Stimulated activated CD4-positive, alpha-beta T cell treated with anti-CD3 and anti-CD28 coated beads, Interleukin-4, amount 100 ng/mL, for 24 hours (primary cell): ENCODE data around the gene KLRD1.
"Not testable (repeated sequence)": the region's sequence is repeated elsewhere in the genome, so short reads cannot be mapped to it uniquely, and the experiment has no call there.

Source experiments
- DNase-seq: peaks from one replicate; pipeline ENCODE4 v3.0.0-alpha.2; 2020

KLRD1 gene

GRCh38 chr12:10339053-10339840 is 31.6 kb downstream of the KLRD1 start:
- no peak for DNase-seq

DNA sequence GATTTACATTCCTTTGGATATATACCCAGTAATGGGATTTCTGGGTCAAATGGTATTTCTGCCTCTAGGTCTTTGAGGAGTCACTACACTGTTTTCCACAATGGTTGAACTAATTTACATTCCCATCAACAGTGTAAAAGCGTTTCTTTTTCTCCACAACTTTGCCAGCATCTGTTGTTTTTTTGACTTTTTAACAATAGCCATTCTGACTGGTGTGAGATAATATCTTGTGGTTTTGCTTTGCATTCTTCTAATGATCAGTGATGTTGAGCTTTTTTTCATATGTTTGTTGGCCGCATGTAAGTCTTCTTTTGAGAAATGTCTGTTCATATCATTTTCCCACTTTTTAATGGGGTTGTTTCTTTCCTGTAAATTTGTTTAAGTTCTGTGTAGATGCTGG is 33.3 kb downstream of the KLRD1 start:
- DNase-seq, result not testable (repeated sequence)

DNA sequence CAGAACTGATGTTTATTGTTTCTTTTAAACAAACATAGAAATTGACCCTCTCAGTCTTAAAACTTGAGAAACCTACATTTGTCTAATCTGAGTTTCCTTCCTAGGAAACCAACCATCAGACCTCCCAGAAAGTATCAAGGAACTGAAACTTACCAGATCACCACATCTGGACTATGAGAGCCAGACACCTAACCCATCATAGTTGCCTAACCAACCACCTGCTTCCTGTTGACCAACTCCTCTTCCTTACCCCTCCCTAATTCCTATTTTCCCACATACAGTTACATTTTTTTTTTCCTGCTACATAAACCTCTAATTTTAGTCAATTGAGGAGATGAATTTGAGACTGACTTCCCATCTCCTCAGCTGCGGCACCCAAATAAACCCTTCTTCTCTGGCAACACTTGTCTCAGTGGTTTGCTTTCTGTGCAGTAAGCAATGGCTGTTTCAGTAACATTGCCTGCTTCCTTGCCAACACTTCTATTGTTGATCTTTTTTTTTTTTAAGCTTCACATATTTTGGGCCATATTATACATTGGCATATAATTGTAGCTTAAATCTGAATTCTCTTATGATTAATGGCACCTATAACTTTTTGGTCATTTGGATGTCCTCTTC is 34.3 kb downstream of the KLRD1 start:
- no peak for DNase-seq

- DNase-seq, result not testable (repeated sequence)
Measured at GRCh38 chr12:10351457-10351856, 43.8 kb downstream of the KLRD1 start.

DNA sequence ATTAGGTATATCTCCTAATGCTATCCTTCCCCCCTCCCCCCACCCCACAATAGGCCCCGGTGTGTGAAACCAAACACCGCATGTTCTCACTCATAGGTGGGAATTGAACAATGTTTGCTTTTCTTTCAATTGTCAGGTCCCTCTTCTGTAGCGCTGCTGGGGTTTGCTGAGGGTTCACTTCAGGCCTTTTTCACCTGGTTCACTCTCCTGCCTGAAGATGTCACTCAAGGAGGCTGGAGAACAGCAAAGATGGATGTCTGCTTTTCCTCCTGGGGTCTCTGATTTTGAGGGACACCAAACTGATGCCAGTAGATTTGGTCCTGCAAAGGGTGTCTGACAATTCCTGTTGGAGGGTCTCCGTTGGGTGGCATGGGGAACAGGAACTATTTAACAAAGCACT is 46.4 kb downstream of the KLRD1 start:
- DNase-seq, result no peak

GRCh38 chr12:10354502-10354901 is 46.8 kb downstream of the KLRD1 start:
- no peak for DNase-seq

- no peak for DNase-seq
Measured at GRCh38 chr12:10358131-10358530, 50.5 kb downstream of the KLRD1 start.

- no peak for DNase-seq
Measured at GRCh38 chr12:10358969-10359368, 51.3 kb downstream of the KLRD1 start.

GRCh38 chr12:10361084-10361483 is 53.4 kb downstream of the KLRD1 start:
- DNase-seq, result no peak

- no peak for DNase-seq
Measured at GRCh38 chr12:10361622-10362021, 54.0 kb downstream of the KLRD1 start.

DNA sequence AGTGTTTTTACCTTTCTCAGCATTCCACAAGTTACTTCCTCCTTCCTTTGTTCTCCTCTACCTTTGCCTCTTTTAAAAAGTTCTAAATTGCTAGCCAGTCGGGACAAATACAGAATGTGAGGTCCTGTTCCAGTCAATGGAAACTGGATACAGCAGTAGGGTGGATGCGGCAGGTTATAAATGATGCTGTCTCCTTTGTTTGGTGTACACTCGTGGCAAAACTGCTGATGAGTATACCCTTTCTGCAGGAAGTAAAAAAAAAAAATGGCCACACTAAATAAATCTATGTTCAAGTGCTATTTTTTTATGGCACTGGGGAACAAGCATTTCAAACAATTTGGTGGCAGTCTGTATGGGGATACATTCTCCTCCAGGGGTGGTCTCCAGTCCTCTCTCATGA is 54.7 kb downstream of the KLRD1 start:
- no peak for DNase-seq

GRCh38 chr12:10362828-10363657 is 55.4 kb downstream of the KLRD1 start:
- DNase-seq, result no peak

DNA sequence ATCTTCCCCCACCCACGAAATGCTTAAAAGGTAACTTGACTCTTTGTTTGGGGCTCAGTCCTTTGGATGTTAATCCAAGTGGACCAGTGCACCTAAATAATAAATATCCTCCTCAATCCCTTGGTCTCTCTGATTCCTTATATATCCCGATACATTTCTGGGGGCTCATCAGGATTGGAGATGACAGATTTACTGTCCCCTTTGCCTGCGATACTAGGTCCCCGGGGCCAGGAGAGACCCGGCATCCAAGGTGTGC is 55.9 kb downstream of the KLRD1 start:
- no peak for DNase-seq

GRCh38 chr12:10363914-10364814 is 56.5 kb downstream of the KLRD1 start:
- peak; percentile 16 for DNase-seq

- peak; percentile 61 for DNase-seq
Measured at GRCh38 chr12:10364815-10365622, 57.3 kb downstream of the KLRD1 start.

DNA sequence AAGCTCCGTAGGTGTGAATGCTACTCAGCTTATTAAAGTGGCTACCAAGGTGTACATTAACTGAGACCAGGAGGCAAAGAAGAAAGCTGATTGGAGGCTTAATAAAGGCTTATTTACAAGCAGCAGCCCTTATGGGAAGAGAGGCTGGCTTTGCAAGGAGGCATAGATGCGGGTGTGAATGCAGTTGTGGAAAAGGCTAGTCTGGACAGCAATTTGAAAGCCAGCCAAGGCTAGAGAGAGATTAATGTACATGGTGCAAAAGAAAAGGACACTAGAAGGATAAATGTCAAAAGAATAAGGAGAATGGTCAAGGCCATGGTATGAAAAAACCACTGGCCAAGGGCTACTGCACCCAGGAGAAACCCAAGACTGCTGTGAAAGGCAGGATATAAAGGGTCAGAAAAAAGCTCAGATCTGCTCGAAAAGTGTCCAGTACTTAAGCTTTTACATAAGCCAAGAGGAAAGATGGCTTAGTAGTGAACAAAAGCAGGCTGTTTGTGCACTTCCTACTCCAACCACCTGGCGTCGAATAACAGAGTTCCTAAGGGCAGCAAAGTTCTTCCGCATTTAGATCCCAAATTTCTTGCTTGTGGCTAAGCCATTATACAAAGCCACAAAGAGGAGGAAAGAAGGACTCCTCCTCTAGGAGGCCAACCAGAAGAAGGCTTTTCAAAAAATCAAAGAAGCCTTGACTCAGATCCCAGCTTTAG is 58.2 kb downstream of the KLRD1 start:
- no peak for DNase-seq

GRCh38 chr12:10366875-10367274 is 59.2 kb downstream of the KLRD1 start:
- DNase-seq, result no peak

DNA sequence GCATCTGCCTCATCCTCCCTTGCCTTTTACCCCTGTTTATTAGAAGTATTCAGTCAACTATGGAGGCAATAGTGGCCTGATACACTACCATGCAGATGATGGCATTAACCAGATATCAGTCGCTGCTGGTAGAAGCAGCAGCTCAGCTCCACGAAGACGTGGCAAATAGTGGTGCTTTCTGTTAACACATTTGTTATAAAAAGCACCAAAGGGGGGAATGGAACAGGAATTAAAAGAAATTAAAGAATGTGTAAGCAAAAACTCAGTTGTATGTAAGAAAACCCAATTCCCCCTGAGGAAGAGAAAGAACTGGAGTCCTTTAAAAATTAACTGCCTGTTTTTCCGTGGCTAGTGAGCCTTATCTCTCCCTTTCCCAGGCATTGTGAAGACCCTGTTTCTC is 60.0 kb downstream of the KLRD1 start:
- DNase-seq, result not testable (repeated sequence)

DNA sequence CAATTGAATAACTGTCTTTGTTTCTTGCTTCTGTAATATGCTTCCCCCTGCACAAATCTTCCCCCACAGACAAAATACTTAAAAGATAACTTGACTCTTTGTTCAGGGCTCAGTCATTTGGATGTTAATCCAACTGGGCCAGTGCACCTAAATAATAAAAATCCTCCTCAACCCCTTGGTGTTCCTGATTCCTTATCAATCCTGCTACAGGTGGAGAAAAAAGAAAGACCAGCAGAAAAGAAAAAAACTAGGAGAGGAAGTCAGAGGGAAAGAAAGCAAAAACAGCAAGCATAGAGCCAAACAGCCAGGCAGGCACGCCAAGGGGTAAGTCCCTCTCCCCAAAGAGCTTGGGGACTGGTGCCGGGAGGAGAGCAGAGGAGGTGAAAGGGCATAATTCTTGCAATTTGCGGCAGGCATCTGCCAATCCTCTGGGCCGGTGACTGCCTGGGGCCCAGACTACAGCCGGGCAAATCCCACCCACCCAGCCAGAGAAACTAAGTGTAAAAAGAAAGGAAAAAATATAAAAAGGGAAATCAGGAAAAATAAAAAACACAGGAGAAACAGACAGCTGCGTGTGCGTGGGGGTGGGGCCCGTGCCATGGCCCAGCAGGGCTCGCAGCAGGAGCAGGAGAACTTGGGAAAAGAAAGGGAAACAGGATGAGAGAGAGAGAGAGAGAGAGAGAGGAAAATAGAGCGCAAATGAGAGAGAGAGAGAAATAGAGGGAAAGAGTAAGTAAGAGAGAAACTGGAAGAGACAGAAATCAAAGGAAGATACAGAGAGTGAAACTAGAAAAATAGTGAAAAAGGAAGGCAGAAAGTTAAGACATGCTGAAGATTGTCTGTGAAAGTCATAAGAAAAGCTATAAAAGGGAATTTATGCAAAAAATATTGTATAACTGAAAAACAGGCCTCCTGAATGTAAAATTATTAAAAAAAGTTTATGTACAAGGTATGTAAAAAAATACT is 60.8 kb downstream of the KLRD1 start:
- DNase-seq, result no peak
